ENCODE data around the gene IFT80. TPM values are rescaled to one million over a fixed set of nuclear protein-coding genes. Genes with fewer than 3 reads are reported as not detected.

IFT80 gene
- total RNA-seq, 1 experiment from 2014 or later = 26.9 TPM

DNA sequence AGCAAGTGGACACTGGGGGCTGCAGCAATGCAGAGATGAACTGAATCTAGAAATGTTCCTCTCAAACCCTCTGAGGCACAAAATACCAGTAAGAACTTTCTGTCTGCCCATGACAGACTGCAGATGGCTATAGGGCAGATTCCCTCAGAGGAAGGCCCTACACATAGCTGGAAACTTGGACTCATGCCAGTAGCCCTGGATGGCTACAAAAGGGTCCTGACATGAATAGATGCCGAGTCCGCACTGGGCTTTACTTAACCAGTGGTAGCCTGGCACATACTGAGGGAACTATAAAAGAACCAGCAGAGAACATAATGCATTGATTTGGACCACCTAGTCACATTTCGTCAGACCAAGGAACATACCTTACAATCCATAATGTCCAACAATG lies 107.1 kb downstream of the IFT80 start (continued):
- no peak for TF ChIP-seq ATF1 (CRISPR knock-in tag; IDR thresholded peaks at IDR 0.05)
- no peak for TF ChIP-seq ZNF396 (CRISPR knock-in tag; IDR thresholded peaks at IDR 0.05; ENCODE audit: borderline replicate concordance)
- TF ChIP-seq, protein P1, sequence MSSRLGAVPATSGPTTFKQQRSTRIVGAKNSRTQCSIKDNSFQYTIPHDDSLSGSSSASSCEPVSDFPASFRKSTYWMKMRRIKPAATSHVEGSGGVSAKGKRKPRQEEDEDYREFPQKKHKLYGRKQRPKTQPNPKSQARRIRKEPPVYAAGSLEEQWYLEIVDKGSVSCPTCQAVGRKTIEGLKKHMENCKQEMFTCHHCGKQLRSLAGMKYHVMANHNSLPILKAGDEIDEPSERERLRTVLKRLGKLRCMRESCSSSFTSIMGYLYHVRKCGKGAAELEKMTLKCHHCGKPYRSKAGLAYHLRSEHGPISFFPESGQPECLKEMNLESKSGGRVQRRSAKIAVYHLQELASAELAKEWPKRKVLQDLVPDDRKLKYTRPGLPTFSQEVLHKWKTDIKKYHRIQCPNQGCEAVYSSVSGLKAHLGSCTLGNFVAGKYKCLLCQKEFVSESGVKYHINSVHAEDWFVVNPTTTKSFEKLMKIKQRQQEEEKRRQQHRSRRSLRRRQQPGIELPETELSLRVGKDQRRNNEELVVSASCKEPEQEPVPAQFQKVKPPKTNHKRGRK (CRISPR knock-in tag; IDR thresholded peaks at IDR 0.05; ENCODE audit: borderline replicate concordance) = no peak
- TF ChIP-seq, protein P2, sequence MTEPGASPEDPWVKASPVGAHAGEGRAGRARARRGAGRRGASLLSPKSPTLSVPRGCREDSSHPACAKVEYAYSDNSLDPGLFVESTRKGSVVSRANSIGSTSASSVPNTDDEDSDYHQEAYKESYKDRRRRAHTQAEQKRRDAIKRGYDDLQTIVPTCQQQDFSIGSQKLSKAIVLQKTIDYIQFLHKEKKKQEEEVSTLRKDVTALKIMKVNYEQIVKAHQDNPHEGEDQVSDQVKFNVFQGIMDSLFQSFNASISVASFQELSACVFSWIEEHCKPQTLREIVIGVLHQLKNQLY (CRISPR knock-in tag; IDR thresholded peaks at IDR 0.05) = no peak
- TF ChIP-seq, protein P3, sequence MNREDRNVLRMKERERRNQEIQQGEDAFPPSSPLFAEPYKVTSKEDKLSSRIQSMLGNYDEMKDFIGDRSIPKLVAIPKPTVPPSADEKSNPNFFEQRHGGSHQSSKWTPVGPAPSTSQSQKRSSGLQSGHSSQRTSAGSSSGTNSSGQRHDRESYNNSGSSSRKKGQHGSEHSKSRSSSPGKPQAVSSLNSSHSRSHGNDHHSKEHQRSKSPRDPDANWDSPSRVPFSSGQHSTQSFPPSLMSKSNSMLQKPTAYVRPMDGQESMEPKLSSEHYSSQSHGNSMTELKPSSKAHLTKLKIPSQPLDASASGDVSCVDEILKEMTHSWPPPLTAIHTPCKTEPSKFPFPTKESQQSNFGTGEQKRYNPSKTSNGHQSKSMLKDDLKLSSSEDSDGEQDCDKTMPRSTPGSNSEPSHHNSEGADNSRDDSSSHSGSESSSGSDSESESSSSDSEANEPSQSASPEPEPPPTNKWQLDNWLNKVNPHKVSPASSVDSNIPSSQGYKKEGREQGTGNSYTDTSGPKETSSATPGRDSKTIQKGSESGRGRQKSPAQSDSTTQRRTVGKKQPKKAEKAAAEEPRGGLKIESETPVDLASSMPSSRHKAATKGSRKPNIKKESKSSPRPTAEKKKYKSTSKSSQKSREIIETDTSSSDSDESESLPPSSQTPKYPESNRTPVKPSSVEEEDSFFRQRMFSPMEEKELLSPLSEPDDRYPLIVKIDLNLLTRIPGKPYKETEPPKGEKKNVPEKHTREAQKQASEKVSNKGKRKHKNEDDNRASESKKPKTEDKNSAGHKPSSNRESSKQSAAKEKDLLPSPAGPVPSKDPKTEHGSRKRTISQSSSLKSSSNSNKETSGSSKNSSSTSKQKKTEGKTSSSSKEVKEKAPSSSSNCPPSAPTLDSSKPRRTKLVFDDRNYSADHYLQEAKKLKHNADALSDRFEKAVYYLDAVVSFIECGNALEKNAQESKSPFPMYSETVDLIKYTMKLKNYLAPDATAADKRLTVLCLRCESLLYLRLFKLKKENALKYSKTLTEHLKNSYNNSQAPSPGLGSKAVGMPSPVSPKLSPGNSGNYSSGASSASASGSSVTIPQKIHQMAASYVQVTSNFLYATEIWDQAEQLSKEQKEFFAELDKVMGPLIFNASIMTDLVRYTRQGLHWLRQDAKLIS (CRISPR knock-in tag; IDR thresholded peaks at IDR 0.05; ENCODE audit: borderline replicate concordance) = no peak
- TF ChIP-seq ZMAT4 (CRISPR knock-in tag; IDR thresholded peaks at IDR 0.05) = no peak
- no peak for TF ChIP-seq SMAD3 (CRISPR knock-in tag; IDR thresholded peaks at IDR 0.05; ENCODE audit: borderline replicate concordance)
- TF ChIP-seq CREM (CRISPR knock-in tag; IDR thresholded peaks at IDR 0.05) = no peak
- no peak for TF ChIP-seq GTF2I (CRISPR knock-in tag; conservative IDR thresholded peaks at IDR 0.05)
- TF ChIP-seq ZBTB43 (CRISPR knock-in tag; IDR thresholded peaks at IDR 0.05) = no peak
- no peak for TF ChIP-seq FOXP1 (CRISPR knock-in tag; IDR thresholded peaks at IDR 0.05; ENCODE audit: borderline replicate concordance)
- TF ChIP-seq FOXJ3 (CRISPR knock-in tag; IDR thresholded peaks at IDR 0.05; ENCODE audit: borderline replicate concordance) = no peak
- TF ChIP-seq GRHL2 (CRISPR knock-in tag; IDR thresholded peaks at IDR 0.05; ENCODE audit: insufficient replicate concordance, severe bottlenecking) = no peak

DNA sequence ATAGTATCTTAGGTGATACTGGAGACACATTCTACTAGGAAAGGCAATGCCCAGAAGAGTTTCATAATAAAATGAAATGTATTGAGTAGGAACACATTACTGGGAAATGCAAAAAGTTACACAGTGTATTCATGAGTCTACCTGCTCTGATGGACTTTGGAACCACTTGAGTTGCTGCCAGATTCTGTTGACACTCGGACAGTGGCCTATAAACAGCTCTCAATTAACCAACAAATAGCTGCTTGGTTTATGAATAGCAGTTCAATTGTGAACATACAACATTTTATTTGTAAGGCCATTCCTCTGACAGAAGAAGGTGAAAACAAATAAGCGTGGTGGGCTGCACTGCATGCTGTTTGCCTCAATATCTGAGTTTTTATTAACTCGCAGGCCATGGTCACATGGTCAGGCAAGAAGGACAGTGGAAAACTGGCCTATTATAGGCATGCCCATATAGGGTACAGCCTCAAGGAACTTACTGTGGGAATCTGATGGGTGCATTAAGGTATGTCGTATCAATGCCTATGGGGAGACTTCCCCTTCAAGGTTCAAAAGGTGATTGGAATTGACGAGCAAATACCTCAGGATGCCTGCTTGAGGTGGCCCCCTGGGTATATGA lies 107.6 kb downstream of the IFT80 start:
- ATAC-seq = no peak
- Mint-ChIP-seq H3K4me3 (no peak overlapping the region), H3K36me3 (peaks cover 2% of the 10 kb centered on the region; the same call in 1 of the 2 replicates), H3K27ac (no peak overlapping the region), H3K9me3 (no peaks in the 10 kb centered on the region), H3K27me3 (ENCODE audit: low read depth) (no peaks in the 10 kb centered on the region), H3K4me1 (peaks cover 6% of the 10 kb centered on the region)
- no peak for DNase-seq (ENCODE audit: low spot score)
- TF ChIP-seq EMX1 (CRISPR knock-in tag; IDR thresholded peaks at IDR 0.05) (no peak), CREB1 (CRISPR knock-in tag; IDR thresholded peaks at IDR 0.05) (no peak), ZNF121 (CRISPR knock-in tag; IDR thresholded peaks at IDR 0.05) (no peak), NR3C1 (CRISPR knock-in tag; conservative IDR thresholded peaks at IDR 0.05; ENCODE audit: low read depth) (no peak), ZSCAN18 (CRISPR knock-in tag; IDR thresholded peaks at IDR 0.05) (no peak), FOXP1 (CRISPR knock-in tag; IDR thresholded peaks at IDR 0.05; ENCODE audit: borderline replicate concordance) (no peak), CTCF (IDR thresholded peaks at IDR 0.05) (no peak), GABPB1 (CRISPR knock-in tag; IDR thresholded peaks at IDR 0.05) (no peak), TP53 (CRISPR knock-in tag; IDR thresholded peaks at IDR 0.05) (no peak)
- TF ChIP-seq, protein P4, sequence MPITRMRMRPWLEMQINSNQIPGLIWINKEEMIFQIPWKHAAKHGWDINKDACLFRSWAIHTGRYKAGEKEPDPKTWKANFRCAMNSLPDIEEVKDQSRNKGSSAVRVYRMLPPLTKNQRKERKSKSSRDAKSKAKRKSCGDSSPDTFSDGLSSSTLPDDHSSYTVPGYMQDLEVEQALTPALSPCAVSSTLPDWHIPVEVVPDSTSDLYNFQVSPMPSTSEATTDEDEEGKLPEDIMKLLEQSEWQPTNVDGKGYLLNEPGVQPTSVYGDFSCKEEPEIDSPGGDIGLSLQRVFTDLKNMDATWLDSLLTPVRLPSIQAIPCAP (CRISPR knock-in tag; IDR thresholded peaks at IDR 0.05) = no peak
- ChIA-PET CTCF (no interaction called here), POLR2A (no interaction called here)

Measured in WTC11 (cell line).